Colonic mucosa (tissue), 4 donors: ENCODE data around the gene ASMTL. TPM values are rescaled to one million over a fixed set of nuclear protein-coding genes. Genes with fewer than 3 reads are reported as not detected.

ENCODE experiments used
- DNase-seq: peaks from one replicate; pipeline ENCODE4 v3.0.0-alpha.2; 2020
- H3K27ac ChIP-seq: fragments of 200-600 bp; one replicate; pipeline ENCODE4 v1.8.0; 2021
- H3K27me3 ChIP-seq: fragments of 200-600 bp; one replicate; pipeline ENCODE4 v1.8.0; 2021
- H3K36me3 ChIP-seq: fragments of 200-600 bp; one replicate; pipeline ENCODE4 v1.8.0; 2021
- H3K4me1 ChIP-seq: fragments of 200-600 bp; one replicate; pipeline ENCODE4 v1.8.0; 2021; ENCODE audit warnings: mild to moderate bottlenecking
- H3K4me3 ChIP-seq: fragments of 200-600 bp; one replicate; pipeline ENCODE4 v1.8.0; 2021
- H3K9ac ChIP-seq, 2 donors: one replicate each; pipeline ENCODE4 v1.7.0; 2013; ENCODE audit warnings: control low read depth in 2 of 2, low read depth in 2 of 2, low read length in 2 of 2
- H3K9me3 ChIP-seq: fragments of 200-600 bp; one replicate; pipeline ENCODE4 v1.8.0; 2021
- intact Hi-C: fragments of 100-400 bp; cut with DNase I; formaldehyde crosslinking; loops from one replicate; pipeline ENCODE4 v1.14.1; 2022
- total RNA-seq, 2 donors: library from RNA; stranded (reverse); fragmentation: NEBNext Ultra II Directional in 1 of 2; extraction: Animal tissue kit (Norgen Biotek cat#: 25700) in 1 of 2; gene quantifications; one replicate each; pipeline ENCODE4 v1.2.1, GENCODE V29; 2021
- TF ChIP-seq, protein P1 (sequence below): fragments of 200-600 bp; IDR thresholded peaks from one replicate; pipeline ENCODE4 v1.8.0; 2022; ENCODE audit warnings: antibody characterized with exemption, mild to moderate bottlenecking
- donor health status: healthy.
- donor health status: DM: no; HTN: no; CAD: no.
- donor health status: DM: no; HTN: no; CAD: no.

ASMTL gene
- total RNA-seq, 2 donors from 2014 or later = 17.4 to 21.6 TPM

DNA sequence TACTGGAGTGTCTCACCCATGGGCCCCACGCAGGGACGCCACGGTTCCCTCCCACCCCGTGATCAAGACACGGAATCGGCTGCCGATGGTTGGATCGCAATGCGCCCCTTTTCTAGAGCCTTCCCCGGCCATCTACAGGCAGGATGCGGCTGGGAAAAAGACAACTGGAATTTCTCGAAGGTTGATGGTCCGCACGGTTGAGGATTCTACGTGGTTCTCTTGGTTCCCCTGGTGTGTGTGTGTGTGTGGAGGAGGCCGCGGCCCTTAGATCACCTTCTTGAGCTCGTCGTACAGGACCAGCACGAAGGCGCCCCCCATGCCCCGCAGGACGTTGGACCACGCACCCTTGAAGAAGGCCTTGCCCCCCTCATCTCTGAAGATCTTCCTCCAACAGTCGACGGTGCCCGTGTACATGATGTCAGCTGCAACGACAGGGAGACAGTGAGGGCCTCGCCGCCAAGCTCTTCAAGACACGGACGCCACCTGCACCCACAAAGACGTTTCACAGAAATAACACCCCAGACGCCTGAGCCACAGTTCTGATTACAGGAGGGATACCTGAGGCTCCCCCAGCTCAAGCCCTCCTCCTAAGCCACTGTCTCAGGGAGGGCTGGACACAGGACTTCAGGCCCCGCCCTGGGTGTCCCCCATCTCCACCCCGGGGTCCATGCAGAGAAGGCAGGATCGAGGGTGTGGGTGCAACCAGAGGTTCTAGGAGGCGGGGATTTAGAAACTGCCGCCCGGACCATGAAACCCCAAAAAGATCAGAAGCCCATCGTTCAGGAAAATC lies 66.2 kb downstream of the ASMTL start:
- Histone ChIP-seq H3K27me3 (no peaks in the 10 kb centered on the region), H3K27ac (no peak overlapping the region), H3K9me3 (no peaks in the 10 kb centered on the region), H3K36me3 (peaks cover 30% of the 10 kb centered on the region), H3K4me3 (no peak overlapping the region), H3K4me1 (peaks cover 5% of the 10 kb centered on the region), H3K9ac (no peak overlapping the region)
- no peak for DNase-seq
- TF ChIP-seq, protein P1, sequence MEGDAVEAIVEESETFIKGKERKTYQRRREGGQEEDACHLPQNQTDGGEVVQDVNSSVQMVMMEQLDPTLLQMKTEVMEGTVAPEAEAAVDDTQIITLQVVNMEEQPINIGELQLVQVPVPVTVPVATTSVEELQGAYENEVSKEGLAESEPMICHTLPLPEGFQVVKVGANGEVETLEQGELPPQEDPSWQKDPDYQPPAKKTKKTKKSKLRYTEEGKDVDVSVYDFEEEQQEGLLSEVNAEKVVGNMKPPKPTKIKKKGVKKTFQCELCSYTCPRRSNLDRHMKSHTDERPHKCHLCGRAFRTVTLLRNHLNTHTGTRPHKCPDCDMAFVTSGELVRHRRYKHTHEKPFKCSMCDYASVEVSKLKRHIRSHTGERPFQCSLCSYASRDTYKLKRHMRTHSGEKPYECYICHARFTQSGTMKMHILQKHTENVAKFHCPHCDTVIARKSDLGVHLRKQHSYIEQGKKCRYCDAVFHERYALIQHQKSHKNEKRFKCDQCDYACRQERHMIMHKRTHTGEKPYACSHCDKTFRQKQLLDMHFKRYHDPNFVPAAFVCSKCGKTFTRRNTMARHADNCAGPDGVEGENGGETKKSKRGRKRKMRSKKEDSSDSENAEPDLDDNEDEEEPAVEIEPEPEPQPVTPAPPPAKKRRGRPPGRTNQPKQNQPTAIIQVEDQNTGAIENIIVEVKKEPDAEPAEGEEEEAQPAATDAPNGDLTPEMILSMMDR = no peak
- intact Hi-C loops = no loop called here

DNA sequence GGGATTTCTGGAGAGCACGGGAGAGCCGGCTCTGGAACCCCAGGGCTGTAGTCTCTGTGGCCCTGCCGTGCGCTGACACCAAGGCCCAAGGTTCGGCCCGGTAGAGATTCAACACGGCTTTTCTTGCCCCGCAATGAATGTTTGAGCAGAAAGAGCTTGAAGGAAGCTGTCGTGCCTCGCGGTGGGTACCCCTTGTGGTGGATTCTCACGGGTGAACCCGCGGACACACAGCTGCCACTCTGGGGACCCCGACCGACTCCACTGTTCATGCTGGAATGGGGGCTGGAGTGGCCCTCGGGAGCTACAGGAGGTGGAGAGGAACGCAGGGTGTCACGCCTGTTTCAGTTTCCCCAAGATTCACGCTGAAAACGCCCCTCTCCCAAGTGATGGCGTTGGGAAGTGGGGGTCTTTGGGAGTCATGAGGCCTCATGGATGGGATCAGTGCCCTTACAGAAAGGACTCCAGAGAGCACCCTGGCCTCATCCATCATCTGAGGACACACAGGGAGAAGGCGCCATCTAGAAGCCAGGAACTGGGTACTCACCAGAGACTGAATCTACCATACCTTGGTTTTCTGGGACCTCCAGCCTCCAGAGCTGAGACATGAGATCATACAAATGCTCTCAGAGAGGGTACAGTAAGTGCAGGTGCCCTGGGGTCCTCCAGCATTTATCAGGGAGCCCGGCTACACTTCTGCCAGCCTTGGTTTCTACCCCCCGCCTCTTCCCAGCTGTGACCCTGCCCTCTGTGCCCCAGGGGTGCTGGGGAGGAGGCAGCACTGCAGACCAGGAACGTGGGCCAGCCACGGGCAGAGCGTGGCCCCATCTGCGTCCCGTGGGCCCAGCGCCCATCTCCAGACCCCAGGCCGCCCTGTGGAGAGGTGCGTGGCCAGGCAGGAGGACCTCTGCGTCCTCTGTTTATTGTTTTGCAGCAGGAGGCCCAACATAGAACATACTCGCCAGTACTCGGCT lies 67.2 kb downstream of the ASMTL start:
- Histone ChIP-seq H3K27ac (no peak overlapping the region), H3K9ac (no peak overlapping the region), H3K27me3 (no peaks in the 10 kb centered on the region), H3K4me3 (no peak overlapping the region), H3K4me1 (peaks cover 5% of the 10 kb centered on the region), H3K9me3 (no peaks in the 10 kb centered on the region), H3K36me3 (peaks cover 30% of the 10 kb centered on the region)
- no peak for DNase-seq
- TF ChIP-seq, protein P1 = no peak
- intact Hi-C loops = no loop called here

- H3K27me3 ChIP-seq = no peaks in the 10 kb centered on the region
- no peaks in the 10 kb centered on the region for H3K9me3 ChIP-seq
- no peak overlapping the region for H3K27ac ChIP-seq
- H3K4me1 ChIP-seq = no peaks in the 10 kb centered on the region
- H3K4me3 ChIP-seq = no peak overlapping the region
- H3K9ac ChIP-seq = no peak overlapping the region
- peaks cover 30% of the 10 kb centered on the region for H3K36me3 ChIP-seq
- intact Hi-C loops = loop anchor here (5.0 kb wide), 1 partner anchor 68 kb away; the partner anchor contains the start of gene ASMTL
- TF ChIP-seq, protein P1 = no peak
- no peak for DNase-seq
These were observed 68.0 kb downstream of the ASMTL start for GRCh38 chrX:1384658-1385252.

DNA sequence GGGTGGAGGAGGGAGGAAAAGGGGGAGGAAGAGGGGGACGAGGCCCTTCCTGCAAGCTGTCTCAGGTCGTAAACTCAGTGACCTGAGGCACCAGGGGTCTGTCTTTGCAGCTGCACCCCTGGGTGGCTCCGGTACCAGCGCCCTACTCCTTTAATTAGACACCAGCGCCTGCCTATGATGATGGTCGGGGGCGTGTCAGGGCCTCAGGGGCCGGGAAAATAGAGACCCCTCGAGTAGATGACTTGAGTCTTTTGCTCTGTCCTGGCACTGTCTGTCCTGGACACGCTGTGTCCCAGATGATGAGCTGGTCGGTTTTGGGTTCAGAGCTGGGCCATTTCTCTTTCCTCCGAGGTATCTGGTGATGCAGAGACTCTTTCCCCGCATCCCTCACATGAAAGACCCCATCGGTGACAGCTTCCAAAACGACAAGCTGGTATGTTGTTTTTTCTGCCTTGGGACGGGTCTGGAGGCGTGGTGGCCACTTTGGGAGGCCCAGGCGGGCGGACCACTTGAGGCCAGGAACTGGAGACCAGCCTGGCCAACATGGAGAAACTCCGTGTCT lies 72.0 kb downstream of the ASMTL start:
- Histone ChIP-seq H3K27ac (no peak overlapping the region), H3K36me3 (peaks cover 5% of the 10 kb centered on the region), H3K4me1 (no peaks in the 10 kb centered on the region), H3K27me3 (no peaks in the 10 kb centered on the region), H3K9ac (no peak overlapping the region), H3K4me3 (no peak overlapping the region), H3K9me3 (no peaks in the 10 kb centered on the region)
- no peak for DNase-seq
- intact Hi-C loops = loop anchor here (5.0 kb wide), 1 partner anchor 72 kb away; the partner anchor contains the start of gene ASMTL
- TF ChIP-seq, protein P1 = no peak

- Histone ChIP-seq H3K4me1 (no peaks in the 10 kb centered on the region), H3K9me3 (no peaks in the 10 kb centered on the region), H3K36me3 (no peaks in the 10 kb centered on the region), H3K4me3 (no peak overlapping the region), H3K27me3 (no peaks in the 10 kb centered on the region), H3K27ac (no peak overlapping the region), H3K9ac (no peak overlapping the region)
- TF ChIP-seq, protein P1 = no peak
- intact Hi-C loops = no loop called here
- no peak for DNase-seq
These were observed 74.4 kb downstream of the ASMTL start for GRCh38 chrX:1378306-1378759.
